ENCODE data around the gene TFF1. TPM values are rescaled to one million over a fixed set of nuclear protein-coding genes. Genes with fewer than 3 reads are reported as not detected.

Gene TFF1
- total RNA-seq, 2 experiments from 2014 or later: not detected

DNA sequence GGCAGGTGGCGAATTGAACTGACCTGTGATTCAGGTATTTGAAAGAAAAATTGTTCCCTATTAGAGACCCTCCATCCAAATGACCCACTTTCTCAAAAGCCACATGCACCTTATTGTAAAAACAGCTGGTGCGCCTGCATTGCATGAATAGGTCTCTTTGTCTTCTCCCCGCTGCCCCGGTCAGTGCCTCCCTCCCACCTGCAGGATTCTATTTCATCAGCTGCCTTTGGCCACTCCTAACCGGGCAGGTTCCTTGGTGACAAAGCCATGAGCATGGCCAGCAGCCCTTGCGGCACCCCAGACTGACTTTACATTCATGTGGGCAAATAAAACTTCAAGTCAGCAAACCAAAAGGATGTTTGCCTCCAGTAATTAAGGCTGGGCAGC is 23.1 kb upstream of the TFF1 start:
- H3K9me3 Mint-ChIP-seq: no peaks in the 10 kb centered on the region
- ChIA-PET CTCF (interaction anchor here (0.6 to 1.0 kb wide), 2 partner anchors 15 to 61 kb away, joined by 3 read pairs; partner anchors contain the start of gene UBASH3A), POLR2A (no interaction called here)
- peak overlapping the region; percentile 34 for H3K4me3 Mint-ChIP-seq
- no peak overlapping the region for H3K27ac Mint-ChIP-seq
- intact Hi-C loops (cut with micrococcal nuclease): loop anchor here (10.0 kb wide), 1 partner anchor 85 kb away; no protein-coding TSS in a partner anchor
- peaks cover 46% of the 10 kb centered on the region for H3K4me1 Mint-ChIP-seq (ENCODE audit: low read depth)
- DNase-seq: no peak
- H3K36me3 Mint-ChIP-seq: peaks cover 59% of the 10 kb centered on the region
- H3K27me3 Mint-ChIP-seq: no peaks in the 10 kb centered on the region

DNA sequence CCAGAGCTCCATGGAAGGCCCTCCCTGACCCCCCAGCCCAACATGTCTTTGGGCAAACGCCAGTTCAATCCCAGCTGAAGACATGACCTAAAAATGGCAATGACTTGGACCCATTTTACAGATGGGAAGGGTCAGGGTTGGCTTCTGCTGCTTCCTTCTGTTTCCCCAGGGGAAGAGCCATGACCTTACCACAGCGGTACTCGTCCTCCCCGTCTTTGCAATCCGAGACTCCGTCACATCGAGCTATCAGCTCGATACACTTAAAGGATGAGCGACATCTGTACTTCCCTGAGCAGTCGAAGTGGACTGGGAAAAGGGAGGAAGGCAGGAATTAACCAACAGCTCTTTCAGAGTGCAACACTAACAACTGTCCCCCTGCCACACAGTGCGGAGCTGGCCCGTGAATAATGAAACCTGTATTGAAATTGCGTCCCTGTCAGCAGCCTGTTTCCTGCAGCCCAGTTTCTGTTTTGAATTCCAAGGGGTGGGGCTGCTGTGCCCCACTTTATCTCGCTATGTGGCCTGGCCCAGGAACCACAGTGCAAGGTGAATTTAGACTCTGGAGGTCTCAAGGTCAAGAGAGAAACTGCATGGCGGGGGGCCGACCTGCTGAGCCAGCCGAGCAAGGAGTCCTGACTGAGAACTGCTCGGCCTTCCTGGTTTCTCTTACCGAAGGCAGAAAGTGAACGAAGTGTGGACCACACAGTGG is 22.6 kb upstream of the TFF1 start:
- H3K4me1 Mint-ChIP-seq (ENCODE audit: low read depth): peaks cover 45% of the 10 kb centered on the region
- no peak overlapping the region for H3K4me3 Mint-ChIP-seq
- peak; percentile 31 for DNase-seq
- POLR2A ChIA-PET: interaction anchor here (0.7 kb wide), 1 partner anchor 13 kb away, joined by 3 read pairs; no protein-coding TSS in a partner anchor
- peaks cover 64% of the 10 kb centered on the region for H3K36me3 Mint-ChIP-seq
- no peaks in the 10 kb centered on the region for H3K9me3 Mint-ChIP-seq
- H3K27ac Mint-ChIP-seq: no peak overlapping the region
- CTCF ChIA-PET: interaction anchor here (0.6 to 1.0 kb wide), 2 partner anchors 15 to 61 kb away, joined by 3 read pairs; partner anchors contain the start of gene UBASH3A
- intact Hi-C loops (cut with micrococcal nuclease): loop anchor here (10.0 kb wide), 1 partner anchor 84 kb away; no protein-coding TSS in a partner anchor
- no peaks in the 10 kb centered on the region for H3K27me3 Mint-ChIP-seq

DNA sequence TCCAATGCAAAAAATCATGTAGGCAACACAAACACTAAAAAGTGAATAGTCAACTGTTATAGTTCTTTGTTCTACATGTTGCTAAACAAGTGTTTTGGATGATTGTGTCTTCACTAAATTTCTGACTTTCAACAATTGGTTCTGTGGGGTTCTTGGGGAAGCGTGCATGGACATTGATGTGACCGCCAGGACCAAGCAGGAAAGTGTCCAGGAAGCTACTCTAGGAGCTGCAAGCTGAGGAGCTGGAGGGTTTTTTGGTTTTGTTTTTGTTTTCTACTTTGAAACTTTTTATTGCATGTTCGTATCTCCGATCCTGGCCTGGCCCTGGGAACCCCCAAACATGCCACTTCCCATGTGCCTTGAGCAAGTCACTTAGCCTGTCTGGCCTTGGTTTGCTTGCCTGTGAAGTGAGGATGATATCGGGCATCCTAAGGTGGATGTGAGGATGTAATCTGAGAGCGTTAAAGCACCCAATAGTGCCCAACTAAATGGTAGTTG is 21.6 kb upstream of the TFF1 start:
- POLR2A ChIA-PET: interaction anchor here (0.7 kb wide), 1 partner anchor 14 kb away, joined by 3 read pairs; no protein-coding TSS in a partner anchor
- H3K4me1 Mint-ChIP-seq (ENCODE audit: low read depth): peaks cover 38% of the 10 kb centered on the region
- no peak overlapping the region for H3K27ac Mint-ChIP-seq
- DNase-seq: no peak
- H3K4me3 Mint-ChIP-seq: no peak overlapping the region
- no peaks in the 10 kb centered on the region for H3K27me3 Mint-ChIP-seq
- H3K9me3 Mint-ChIP-seq: no peaks in the 10 kb centered on the region
- peaks cover 66% of the 10 kb centered on the region for H3K36me3 Mint-ChIP-seq
- CTCF ChIA-PET: interaction anchor here (1.3 kb wide), 1 partner anchor 62 kb away, joined by 4 read pairs; no protein-coding TSS in a partner anchor
- intact Hi-C loops (cut with micrococcal nuclease): loop anchor here (10.0 kb wide), 1 partner anchor 83 kb away; no protein-coding TSS in a partner anchor

DNA sequence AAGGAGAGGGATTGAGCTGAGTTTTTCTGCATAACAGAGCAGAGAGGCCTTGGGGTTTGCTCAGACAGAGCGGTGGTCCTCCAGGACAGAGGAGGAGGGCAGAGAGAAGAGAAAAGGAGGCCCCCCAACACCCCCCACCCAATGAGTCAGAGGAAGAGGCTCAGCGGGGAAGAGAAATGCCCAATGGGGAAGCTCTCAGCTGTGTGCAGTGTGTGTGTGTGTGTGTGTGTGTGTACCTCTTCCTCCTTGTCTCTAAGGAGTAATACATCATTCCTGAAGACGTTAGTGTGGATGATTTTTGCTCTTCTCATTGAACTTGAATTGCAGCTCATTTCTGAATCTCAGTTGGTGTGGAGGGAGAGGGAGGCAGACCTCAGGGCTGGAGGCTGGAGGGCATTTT is 20.8 kb upstream of the TFF1 start:
- no peak overlapping the region for H3K4me3 Mint-ChIP-seq
- no peaks in the 10 kb centered on the region for H3K27me3 Mint-ChIP-seq
- H3K36me3 Mint-ChIP-seq: peaks cover 68% of the 10 kb centered on the region
- CTCF ChIA-PET: interaction anchor here (1.3 kb wide), 1 partner anchor 63 kb away, joined by 4 read pairs; no protein-coding TSS in a partner anchor
- POLR2A ChIA-PET: no interaction called here
- no peak for DNase-seq
- H3K9me3 Mint-ChIP-seq: peaks cover 6% of the 10 kb centered on the region
- peaks cover 31% of the 10 kb centered on the region for H3K4me1 Mint-ChIP-seq (ENCODE audit: low read depth)
- H3K27ac Mint-ChIP-seq: no peak overlapping the region
- intact Hi-C loops (cut with micrococcal nuclease): loop anchor here (10.0 kb wide), 1 partner anchor 82 kb away; no protein-coding TSS in a partner anchor

DNA sequence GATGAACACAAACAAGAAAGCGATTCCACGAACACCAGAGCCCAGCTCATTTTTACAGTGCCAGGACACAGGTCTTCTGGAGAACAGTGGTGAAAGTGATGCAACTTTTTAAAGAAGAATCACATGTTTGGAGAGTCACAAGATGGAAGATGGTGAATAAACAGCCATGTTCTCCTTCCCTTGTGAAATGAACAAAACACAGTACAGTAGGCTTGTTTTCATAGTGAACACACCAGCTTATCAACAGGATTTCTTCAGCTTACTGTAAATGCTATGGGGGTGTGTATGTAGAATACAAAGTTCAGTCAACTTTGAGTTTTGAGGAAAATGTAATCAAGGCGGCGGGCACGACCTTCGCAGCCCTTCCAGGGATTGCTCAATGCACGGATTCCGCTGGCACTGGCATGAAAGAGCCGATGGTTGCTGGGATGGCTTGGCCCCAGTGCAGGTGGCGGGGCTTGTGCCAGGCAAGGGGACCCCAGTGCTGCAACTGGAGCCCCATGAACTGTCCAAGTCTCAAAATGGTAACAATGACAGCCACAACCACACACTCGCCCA is 19.8 kb upstream of the TFF1 start:
- H3K27ac Mint-ChIP-seq: no peak overlapping the region
- POLR2A ChIA-PET: no interaction called here
- H3K4me3 Mint-ChIP-seq: no peak overlapping the region
- intact Hi-C loops (cut with micrococcal nuclease): loop anchor here (10.0 kb wide), 1 partner anchor 81 kb away; no protein-coding TSS in a partner anchor
- peaks cover 70% of the 10 kb centered on the region for H3K36me3 Mint-ChIP-seq
- peaks cover 29% of the 10 kb centered on the region for H3K4me1 Mint-ChIP-seq (ENCODE audit: low read depth)
- H3K27me3 Mint-ChIP-seq: no peaks in the 10 kb centered on the region
- peaks cover 14% of the 10 kb centered on the region for H3K9me3 Mint-ChIP-seq
- no peak for DNase-seq
- CTCF ChIA-PET: interaction anchor here (1.0 kb wide), 1 partner anchor 18 kb away, joined by 3 read pairs; the partner anchor contains the start of gene UBASH3A

DNA sequence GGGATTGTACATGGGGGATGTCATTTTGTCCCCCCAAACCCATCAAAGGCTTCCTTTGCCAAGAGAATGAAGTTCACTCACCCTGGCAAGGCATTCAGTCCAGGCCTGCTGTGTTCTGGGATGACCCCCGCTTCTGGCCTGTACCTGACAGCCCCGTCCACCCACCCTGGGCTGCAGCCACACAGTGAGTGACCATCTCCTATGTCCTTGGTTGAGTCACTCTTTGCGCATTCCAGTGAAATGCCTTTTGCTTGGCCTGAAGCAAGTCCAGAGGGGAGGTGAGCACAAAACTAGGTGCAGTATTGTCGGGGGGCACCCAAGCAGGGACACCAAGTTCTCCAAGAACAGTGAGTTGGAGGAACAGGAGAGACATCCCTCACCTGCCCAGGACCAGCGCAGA is 19.3 kb upstream of the TFF1 start:
- Mint-ChIP-seq H3K27ac (no peak overlapping the region), H3K4me3 (no peak overlapping the region), H3K4me1 (ENCODE audit: low read depth) (peaks cover 29% of the 10 kb centered on the region), H3K36me3 (peaks cover 67% of the 10 kb centered on the region), H3K9me3 (peaks cover 14% of the 10 kb centered on the region), H3K27me3 (no peaks in the 10 kb centered on the region)
- no peak for DNase-seq
- intact Hi-C loops (cut with micrococcal nuclease): loop anchor here (10.0 kb wide), 1 partner anchor 81 kb away; no protein-coding TSS in a partner anchor
- CTCF ChIA-PET: interaction anchor here (1.0 kb wide), 1 partner anchor 18 kb away, joined by 3 read pairs; the partner anchor contains the start of gene UBASH3A
- POLR2A ChIA-PET: no interaction called here

DNA sequence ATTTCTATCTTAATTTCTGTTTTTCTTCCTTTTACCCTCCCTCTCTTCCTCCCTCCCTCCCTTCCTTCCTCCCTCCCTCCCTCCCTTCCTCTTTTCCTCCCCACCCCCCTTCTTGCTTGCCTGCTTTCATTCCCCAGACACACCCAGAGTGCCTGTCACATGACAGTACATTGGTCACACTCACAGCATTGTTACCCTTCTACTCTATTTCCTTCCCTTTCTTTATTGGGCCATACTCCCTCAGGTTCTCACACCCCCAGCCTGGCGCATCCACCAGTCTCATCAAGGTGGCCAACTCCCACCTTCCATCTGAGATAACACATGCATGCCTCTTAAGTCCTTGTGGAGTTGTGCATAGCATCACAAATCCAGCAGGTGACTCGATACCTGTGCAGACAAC is 18.7 kb upstream of the TFF1 start:
- Mint-ChIP-seq H3K27me3 (no peaks in the 10 kb centered on the region), H3K36me3 (peaks cover 67% of the 10 kb centered on the region), H3K9me3 (peaks cover 14% of the 10 kb centered on the region), H3K4me1 (ENCODE audit: low read depth) (peaks cover 26% of the 10 kb centered on the region), H3K4me3 (no peak overlapping the region), H3K27ac (no peak overlapping the region)
- ChIA-PET POLR2A (no interaction called here), CTCF (no interaction called here)
- DNase-seq: no peak
- intact Hi-C loops (cut with micrococcal nuclease): loop anchor here (5.0 to 10.0 kb wide), 2 partner anchors 80 to 238 kb away; no protein-coding TSS in a partner anchor

DNA sequence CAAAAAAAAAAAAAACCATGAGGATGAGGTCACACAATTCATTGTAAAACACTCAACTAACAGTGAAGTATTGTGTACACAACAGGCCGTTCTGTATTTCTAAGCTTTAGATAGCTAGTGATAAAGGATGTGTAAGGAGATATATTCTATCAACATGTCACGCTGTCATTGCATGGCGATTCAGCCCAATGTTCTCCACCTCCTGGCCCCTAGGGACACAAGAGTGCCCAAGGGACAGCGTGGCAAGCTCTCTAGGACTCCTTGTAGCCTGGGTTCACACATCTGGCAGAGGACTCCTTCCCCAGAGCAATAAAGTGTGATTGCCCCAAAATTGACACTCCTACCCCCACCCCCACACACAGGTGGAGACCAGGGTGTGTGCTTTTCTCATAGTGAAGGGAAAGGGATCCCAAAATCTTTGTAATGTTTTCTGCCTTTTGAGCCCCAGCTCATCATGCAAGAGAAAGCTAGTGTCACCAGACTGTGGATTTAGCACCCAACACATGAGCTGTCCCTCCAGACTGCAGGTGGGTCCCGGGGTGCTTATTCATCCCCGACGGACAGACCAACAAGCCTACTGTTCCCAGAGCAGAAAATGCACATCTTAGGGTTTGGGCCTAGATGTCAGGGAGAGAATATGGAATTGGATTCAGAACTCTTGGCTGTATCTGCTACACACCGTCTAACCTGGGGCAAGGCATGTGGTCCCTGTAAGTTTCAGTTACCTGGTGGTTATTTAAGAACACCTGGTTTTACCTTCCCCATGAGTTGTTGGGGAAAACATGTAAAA is 18.0 kb upstream of the TFF1 start:
- Mint-ChIP-seq H3K36me3 (peaks cover 62% of the 10 kb centered on the region), H3K4me1 (ENCODE audit: low read depth) (peaks cover 24% of the 10 kb centered on the region), H3K9me3 (peaks cover 14% of the 10 kb centered on the region), H3K27ac (no peak overlapping the region), H3K4me3 (no peak overlapping the region), H3K27me3 (no peaks in the 10 kb centered on the region)
- DNase-seq: no peak
- ChIA-PET POLR2A (interaction anchor here (0.6 kb wide), 2 partner anchors 8 to 23 kb away, joined by 3 to 6 read pairs; no protein-coding TSS in a partner anchor), CTCF (interaction anchor here (0.7 to 4.6 kb wide), 2 partner anchors 23 to 33 kb away, joined by 3 to 29 read pairs; no protein-coding TSS in a partner anchor)
- intact Hi-C loops (cut with micrococcal nuclease): loop anchor here (5.0 to 10.0 kb wide), 2 partner anchors 80 to 237 kb away; no protein-coding TSS in a partner anchor

DNA sequence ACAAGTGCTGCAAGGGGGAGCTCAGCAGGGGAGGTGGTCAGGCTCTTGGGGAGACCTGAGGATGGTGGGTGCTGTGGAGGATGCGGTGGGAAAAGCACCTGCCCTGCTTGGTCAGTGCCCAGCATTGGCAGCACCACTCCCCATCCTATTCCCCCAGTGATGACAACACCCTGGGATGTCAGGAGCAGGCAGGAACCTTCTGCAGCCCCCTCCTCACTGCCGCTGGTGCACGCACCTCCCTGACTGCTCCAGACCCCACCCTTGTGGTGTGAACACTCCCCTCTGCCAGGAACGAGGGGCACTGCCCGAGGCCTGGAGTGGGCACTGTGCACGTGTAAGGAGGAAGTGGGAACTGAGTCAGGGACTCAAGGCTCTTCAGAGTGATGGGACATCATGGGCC is 17.0 kb upstream of the TFF1 start:
- no peak overlapping the region for H3K27ac Mint-ChIP-seq
- H3K27me3 Mint-ChIP-seq: no peaks in the 10 kb centered on the region
- H3K4me3 Mint-ChIP-seq: no peak overlapping the region
- CTCF ChIA-PET: interaction anchor here (0.9 to 4.6 kb wide), 5 partner anchors 9 to 73 kb away, joined by 4 to 29 read pairs (median 24); partner anchors contain the start of gene UBASH3A
- H3K4me1 Mint-ChIP-seq (ENCODE audit: low read depth): peaks cover 17% of the 10 kb centered on the region
- DNase-seq: no peak
- H3K36me3 Mint-ChIP-seq: peaks cover 55% of the 10 kb centered on the region
- POLR2A ChIA-PET: no interaction called here
- intact Hi-C loops (cut with micrococcal nuclease): loop anchor here (5.0 to 10.0 kb wide), 2 partner anchors 79 to 236 kb away; no protein-coding TSS in a partner anchor
- H3K9me3 Mint-ChIP-seq: peaks cover 14% of the 10 kb centered on the region

DNA sequence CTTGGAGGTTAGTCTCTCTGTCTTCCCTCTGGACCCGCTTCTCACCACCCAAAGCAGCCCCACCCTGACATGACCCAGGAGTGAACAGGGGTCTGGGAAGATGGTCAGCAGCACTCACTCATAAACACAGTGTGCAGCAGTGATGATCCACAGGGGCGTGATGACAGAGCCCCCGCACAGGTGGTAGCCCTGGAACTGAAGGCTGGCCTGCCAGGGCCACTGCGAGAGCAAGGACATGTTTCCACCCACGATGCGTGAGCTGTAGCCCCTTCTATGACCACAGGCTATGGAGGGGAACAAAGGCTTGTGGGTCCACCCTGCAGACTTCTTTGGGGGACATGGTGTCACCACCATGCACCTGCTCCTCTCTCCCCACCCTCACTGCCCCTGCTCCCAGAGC is 16.6 kb upstream of the TFF1 start:
- Mint-ChIP-seq H3K4me3 (no peak overlapping the region), H3K27ac (no peak overlapping the region), H3K27me3 (no peaks in the 10 kb centered on the region), H3K9me3 (peaks cover 14% of the 10 kb centered on the region), H3K36me3 (peaks cover 54% of the 10 kb centered on the region), H3K4me1 (ENCODE audit: low read depth) (peaks cover 17% of the 10 kb centered on the region)
- ChIA-PET CTCF (interaction anchor here (0.9 to 4.6 kb wide), 7 partner anchors 9 to 73 kb away, joined by 4 to 29 read pairs (median 19); partner anchors contain the start of gene UBASH3A), POLR2A (interaction anchor here (1.0 kb wide), 1 partner anchor 27 kb away, joined by 3 read pairs; no protein-coding TSS in a partner anchor)
- no peak for DNase-seq
- intact Hi-C loops (cut with micrococcal nuclease): loop anchor here (5.0 to 10.0 kb wide), 2 partner anchors 78 to 236 kb away; no protein-coding TSS in a partner anchor

All from activated CD4-positive, alpha-beta memory T cell treated with anti-CD3 and anti-CD28 coated beads for 36 hours (primary cell).